Stimulated activated CD4-positive, alpha-beta T cell treated with anti-CD3 and anti-CD28 coated beads, Interleukin-2, amount 100 ng/mL, for 48 hours (primary cell): Measurements from ENCODE around the gene CDC42SE1.

Experiments used
- DNase-seq, 2 donors: peaks; one replicate each; pipeline ENCODE4 v3.0.0-alpha.2; 2020

Gene CDC42SE1

DNA sequence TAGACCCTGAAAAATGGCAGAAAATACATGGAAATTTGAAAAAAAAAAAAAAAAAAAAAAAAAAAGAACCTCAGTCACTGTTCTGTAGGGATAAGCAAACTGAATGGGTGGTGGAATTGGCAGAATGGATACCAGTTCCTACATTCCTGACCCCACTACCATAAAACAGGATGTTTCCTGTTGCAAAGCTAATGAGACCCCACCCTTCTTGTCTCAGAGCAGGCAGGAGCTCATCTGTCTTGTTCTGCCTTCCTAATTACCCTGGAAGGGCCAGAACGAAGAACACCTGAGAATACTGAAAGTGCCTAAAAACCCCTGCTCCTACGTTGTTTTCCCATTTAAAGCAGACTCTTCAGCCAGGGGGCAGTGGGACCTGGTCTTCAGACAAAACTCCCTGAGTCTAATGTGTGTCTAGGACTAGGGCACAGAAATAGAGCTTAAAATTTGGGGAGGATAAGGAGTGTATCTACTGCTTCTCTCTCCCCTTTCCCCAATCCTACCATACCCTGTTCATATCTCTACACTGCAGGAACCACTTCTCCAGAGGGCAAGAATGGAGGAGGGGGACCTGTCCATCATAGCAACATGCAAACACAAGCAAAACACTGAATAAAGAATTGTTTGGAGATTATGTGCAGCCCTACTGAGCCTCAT lies 7.9 kb downstream of the CDC42SE1 start:
- no peak for DNase-seq

DNA sequence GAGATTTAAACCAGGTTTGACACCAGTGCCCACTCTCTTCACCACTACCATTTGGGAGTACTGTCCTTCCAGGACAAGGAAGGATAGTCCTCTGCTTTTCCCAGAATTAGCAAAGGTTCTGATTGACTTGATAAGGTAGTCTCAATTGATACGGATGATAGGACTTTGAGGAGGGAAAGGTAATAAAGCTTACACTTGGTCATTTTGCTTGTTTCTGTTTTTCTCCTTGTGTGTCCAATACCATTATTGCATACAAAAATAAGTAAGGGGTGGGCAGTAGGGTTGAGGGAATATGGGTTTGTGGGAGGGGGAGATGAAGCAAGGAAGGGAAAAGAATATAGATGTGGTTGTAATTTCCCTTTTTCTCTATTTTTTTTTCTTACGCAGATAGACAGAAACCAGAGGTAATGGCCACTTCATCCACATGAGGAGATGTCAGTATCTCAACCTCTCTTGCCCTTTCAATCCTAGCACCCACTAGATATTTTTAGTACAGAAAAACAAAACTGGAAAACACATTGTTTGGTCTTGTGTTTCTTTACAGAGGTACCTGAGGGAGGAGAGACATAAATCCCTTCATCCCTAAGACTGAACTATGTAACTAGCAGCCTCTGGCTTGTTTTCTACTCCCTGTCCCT lies 9.3 kb downstream of the CDC42SE1 start:
- no peak for DNase-seq

DNA sequence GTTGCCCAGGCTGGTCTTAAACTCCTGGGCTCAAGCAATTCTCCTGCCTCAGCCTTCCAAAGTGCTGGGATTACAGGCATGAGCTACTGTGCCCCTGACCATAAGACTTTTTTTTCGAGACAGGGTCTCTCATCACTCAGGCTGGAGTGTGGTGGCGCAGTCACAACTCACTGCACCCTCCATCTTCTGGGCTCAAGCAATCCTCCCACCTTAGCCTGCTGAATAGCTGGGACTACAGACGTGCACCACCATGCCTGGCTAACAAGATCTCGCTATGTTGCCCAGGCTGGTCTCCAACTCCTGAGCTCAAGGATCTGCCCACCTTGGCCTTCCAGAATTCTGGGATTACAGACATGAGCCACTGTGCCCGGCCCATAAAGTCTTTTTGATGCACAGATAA lies 10.0 kb downstream of the CDC42SE1 start:
- no peak for DNase-seq

DNA sequence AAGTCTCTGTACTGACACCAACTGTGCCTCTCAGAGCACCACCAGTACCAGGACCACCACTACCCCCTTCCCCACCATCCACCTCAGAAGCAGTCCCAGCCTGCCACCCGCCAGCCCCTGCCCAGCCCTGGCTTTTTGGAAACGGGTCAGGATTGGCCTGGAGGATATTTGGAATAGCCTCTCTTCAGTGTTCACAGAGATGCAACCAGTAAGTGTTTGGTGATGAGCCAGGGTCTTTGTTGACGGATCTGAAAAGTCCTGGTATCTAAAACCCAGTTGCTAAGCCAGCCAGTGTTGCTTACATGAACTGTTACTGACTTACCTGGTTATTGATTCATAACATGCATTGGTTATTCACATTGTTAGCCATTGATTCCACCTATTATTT lies 10.8 kb downstream of the CDC42SE1 start:
- no peak for DNase-seq

DNA sequence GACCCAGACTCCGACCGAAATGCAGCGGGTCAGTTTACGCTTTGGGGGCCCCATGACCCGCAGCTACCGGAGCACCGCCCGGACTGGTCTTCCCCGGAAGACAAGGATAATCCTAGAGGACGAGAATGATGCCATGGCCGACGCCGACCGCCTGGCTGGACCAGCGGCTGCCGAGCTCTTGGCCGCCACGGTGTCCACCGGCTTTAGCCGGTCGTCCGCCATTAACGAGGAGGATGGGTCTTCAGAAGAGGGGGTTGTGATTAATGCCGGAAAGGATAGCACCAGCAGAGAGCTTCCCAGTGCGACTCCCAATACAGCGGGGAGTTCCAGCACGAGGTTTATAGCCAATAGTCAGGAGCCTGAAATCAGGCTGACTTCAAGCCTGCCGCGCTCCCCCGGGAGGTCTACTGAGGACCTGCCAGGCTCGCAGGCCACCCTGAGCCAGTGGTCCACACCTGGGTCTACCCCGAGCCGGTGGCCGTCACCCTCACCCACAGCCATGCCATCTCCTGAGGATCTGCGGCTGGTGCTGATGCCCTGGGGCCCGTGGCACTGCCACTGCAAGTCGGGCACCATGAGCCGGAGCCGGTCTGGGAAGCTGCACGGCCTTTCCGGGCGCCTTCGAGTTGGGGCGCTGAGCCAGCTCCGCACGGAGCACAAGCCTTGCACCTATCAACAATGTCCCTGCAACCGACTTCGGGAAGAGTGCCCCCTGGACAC lies 11.3 kb downstream of the CDC42SE1 start:
- DNase-seq: peak in 1 of 2 donors; percentile 44

DNA sequence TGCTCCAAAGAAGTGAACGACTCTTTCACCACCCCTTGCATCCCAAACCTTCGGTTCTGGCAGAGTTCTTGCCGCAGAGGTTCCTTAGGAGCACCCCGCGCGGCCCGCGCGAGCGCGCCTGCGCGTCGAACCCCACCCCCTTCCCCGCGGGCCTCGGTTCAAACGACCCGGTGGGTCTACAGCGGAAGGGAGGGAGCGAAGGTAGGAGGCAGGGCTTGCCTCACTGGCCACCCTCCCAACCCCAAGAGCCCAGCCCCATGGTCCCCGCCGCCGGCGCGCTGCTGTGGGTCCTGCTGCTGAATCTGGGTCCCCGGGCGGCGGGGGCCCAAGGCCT lies 11.9 kb downstream of the CDC42SE1 start, which contains the start of gene C1orf56:
Gene C1orf56 (plus strand): TSS at position 161 of the 334 bp plus-strand sequence. CDS start 97 bp downstream, at position 258.
- peak in 1 of 2 donors; percentile 51 for DNase-seq

DNA sequence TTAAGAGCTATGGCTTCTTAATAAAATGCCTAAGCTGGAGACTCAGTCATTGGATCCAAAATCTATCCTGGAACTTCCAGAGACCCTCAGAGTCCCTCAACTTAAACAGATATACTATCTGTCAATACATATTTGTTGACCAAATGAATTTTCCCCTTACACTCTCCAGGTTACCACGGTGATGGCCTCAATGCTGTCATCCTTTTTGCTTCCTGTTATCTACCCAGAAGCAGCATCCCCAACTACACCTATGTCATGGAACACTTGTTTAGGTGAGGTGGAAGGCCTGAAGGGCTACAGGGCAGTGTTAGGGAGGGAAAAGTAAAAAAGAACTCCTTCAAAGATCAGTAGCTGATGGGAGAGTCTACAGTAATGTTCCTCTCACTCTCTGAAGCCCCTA lies 16.3 kb downstream of the CDC42SE1 start:
- no peak for DNase-seq

DNA sequence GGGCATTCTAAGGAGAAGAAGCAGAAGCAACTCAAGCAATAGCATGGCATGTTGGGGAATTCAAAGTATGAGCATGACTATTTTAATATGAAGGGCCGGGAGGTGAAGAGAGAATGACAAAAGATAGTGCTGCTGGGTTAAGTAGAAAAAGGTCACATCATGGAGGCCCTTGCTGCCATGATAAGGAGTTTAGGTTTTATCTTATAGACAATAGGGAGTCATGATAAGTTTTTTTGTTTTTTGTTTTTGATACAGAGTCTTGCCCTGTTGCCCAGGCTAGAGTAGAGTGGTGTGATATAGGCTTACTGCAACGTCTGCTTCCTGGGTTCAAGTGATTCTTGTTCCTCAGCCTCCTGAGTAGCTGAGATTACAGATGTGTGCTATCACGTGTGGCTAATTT lies 19.9 kb downstream of the CDC42SE1 start:
- no peak for DNase-seq

DNA sequence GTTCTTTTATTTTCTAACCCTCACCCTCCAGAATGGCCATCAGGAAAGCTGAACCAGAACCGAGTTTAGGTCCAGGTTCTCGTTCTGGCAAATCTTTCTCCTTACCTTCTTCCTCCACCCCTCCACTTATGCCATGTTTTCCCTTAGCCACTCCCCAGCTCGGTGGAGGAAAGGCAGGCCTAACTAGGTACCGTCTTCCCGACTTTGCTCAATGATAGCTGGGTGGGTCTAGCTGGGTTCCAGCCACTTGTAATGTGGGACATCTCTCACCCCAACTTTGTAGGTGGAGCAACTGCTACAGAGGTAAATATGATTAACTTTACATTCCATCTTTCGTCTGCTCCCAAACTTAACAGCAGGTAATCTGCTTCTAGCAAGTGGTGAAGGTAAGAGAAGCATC lies 22.4 kb downstream of the CDC42SE1 start:
- no peak for DNase-seq

DNA sequence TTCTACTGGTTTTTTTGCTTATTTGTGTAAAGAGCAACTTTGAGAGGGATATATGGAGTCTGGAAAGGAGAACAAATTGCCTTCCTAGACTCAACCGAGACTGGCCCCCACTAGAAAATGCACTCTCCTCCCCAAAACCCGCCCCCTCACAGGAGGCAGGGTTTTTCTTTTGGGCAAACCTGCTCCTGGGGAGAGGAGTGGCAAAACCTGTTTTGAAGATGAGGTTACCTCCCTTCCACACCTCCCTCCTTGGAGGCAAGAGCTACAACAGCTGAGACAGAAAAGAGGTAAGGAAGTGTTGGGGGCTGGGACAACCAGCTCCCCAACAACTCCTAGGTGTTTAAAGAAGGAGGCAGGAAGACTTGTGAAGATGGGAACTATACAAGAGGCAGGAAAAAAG lies 23.1 kb downstream of the CDC42SE1 start, which contains the start of gene BNIPL:
Gene BNIPL (plus strand): TSS at position 231 of the 400 bp plus-strand sequence. CDS start 140 bp downstream, at position 371.
- DNase-seq: no peak

DNA sequence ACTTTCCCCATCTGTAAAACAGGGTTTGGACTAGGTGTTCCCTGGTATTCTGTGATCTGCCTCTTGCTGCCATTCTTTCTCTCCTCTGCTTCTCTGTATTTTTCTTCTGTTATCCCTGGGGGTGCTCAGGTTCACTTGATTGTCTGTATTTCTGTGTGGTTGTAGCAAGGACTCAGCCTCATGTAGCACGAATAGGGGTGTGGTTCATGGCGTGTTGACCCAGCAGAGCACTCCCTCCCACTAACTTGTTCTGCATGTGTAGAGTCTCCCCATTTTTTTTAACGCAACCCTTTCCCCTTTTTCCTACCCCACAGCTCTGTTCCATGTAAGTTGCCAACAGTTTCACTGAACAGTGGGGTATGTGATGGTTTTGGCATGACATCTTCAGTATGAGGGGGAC lies 24.3 kb downstream of the CDC42SE1 start:
- no peak for DNase-seq

DNA sequence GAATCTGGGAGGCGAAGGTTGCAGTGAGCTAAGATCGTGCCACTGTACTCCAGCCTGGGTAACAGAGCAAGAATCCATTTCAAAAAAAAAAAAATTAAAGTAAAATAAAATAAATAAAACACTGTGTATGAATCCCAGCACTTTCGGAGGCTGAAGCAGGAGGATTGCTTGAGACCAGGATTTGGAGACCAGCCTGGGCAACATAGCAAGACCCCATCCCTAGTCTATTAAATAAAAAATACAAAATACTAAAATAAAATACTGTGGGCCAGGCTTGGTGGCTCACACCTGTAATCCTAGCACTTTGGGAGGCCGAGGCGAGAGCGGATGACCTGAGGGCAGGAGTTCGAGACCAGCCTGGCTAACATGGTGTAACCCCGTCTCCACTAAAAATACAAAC lies 27.3 kb downstream of the CDC42SE1 start:
- DNase-seq: no peak

DNA sequence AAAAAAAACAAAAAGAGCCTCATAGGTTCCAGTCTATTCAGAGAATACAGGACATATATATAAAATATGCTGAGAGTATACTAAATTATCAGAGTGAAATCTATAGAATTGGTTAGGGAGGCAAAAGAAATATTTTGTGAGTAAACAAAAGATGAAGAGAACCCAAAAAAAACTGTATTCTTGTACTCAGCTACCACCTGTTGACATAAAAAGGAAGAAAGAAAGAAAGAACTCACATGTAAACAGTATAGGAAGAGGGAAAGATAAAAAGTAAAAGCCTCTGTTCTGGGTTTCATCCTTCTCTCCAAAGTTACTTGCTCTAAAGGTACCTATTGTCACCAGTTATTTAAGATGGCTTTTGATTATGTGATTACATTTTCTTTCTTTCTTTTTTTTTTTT lies 33.0 kb downstream of the CDC42SE1 start:
- no peak for DNase-seq

DNA sequence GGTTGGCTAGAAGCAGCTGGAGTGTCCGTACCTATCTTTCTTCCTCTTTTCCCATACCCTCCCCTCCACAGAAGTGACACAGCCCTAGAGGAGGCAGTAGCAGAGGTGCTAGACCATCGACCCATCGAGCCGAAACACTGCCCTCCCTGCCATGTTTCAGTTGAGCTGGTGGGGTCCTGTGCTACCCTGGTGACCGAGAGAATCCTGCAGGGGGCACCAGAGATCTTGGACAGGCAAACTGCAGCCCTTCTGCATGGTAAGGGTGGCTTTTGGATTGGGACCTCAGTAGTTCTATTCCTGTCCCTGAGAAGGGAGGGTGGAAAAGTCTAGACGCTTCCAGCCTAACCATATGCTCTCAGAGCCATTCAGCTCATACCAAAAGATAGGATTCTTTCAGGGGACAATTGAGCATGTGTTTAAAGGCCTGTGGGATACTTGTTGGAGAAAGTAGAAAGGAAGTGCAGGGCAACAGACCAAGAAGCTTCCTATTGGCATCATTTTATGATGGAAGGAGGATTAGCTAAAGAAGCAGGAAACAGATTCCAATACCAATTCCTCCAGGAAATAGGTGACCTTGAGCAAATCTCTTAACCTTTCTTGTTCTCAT lies 34.8 kb downstream of the CDC42SE1 start:
- peak; percentile 77 to 82 for DNase-seq

DNA sequence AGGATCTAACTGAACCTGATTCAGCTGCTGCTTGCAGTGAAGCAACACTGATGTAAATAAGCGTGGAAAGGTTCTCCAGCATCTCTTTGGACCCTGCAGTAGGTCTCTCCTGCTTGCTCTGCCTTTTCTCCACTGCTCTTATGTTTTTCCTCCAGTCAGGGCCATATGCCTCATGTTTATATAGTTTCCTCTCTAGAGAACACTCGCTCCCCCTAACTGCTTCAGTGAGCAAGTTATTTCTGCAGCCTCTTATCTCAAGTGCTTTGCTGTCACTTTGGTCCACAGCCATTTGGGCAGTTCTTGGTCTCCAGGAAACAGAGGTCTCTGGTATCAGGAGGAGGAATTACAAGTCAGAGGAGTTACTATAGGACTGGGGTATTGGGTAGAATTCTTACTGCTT lies 45.9 kb downstream of the CDC42SE1 start:
- DNase-seq: no peak

DNA sequence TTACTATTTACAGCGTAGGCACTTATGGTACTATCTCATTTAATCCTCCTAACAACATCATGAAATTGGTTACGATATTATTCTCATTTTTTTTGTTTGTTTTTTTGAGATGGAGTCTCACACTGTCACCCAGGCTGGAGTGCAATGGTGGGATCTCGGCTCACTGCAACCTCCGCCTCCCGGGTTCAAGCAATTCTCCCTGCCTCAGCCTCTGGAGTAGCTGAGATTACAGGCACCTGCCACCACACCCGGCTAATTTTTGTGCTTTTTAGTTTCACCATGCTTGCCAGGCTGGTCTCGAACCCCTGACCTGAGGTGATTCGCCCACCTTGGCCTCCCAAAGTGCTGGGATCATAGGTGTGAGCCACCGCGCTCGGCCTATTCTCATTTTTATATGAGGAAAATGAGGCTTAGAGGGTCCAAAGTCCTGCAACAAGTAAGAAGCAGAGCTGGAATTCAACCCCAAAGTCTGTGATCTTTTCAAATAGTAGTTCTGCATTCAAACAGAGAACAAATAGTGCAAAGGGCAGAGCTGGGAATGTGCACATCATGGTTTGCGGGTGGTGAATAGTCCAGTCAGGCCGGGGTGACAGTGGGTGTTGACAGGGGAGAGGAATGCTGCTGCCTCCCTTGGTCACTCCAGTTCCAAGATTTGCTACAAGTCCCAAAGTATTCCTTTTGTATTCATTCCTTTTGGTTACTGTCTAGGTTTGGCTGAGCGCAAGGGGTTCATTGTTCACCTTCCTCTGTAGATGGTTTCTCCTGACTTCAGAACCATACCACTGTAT lies 46.5 kb downstream of the CDC42SE1 start:
- no peak for DNase-seq

DNA sequence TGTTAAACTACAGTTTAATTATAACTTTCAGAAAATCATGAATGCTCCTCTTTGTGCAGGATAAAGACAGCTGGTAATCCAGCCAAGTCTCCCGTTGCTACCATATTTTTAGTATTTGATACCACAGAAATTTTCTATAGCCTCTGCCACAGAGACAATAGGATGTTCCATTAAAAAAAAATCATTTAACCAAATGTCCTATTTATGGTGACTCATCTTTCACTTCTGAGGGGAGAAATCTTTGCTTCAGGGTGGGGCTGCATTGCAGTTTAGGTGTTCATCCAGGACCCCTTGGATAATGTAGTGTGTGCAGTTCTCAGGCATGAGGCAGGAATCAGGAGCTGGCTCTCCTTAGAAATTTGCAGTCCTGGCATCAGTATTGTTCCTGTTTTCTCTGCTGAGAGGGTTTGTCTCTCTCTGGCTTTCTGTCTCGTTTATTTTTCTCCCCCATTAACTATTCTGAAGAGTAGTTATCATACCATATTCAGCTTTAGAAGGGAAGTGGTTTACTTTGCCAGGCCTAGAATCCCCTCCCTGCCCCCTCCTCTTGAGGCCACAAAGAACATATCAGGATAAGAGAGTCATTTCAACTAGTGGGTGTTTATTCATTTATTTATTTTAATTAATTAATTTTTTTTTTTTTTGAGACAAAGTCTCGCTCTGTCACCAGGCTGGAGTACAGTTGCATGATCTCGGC lies 48.1 kb downstream of the CDC42SE1 start:
- no peak for DNase-seq

DNA sequence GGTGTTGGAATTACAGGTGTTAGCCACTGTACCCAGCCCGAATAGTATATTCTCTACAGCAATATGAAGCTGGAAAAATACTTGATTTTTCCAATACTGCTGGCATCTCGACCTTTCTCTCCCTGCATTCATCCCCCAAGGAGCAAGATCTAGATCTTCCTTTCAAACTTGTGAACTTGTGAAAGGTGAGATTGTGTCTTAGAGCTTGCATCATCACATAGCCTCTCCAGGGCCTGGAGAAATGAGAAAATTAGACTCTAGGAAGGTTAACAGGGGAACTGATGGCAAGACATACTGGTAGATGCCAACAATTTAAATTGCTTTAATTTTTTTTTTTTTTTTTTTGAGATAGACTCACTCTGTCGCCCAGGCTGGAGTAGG lies 49.1 kb downstream of the CDC42SE1 start:
- no peak for DNase-seq

DNA sequence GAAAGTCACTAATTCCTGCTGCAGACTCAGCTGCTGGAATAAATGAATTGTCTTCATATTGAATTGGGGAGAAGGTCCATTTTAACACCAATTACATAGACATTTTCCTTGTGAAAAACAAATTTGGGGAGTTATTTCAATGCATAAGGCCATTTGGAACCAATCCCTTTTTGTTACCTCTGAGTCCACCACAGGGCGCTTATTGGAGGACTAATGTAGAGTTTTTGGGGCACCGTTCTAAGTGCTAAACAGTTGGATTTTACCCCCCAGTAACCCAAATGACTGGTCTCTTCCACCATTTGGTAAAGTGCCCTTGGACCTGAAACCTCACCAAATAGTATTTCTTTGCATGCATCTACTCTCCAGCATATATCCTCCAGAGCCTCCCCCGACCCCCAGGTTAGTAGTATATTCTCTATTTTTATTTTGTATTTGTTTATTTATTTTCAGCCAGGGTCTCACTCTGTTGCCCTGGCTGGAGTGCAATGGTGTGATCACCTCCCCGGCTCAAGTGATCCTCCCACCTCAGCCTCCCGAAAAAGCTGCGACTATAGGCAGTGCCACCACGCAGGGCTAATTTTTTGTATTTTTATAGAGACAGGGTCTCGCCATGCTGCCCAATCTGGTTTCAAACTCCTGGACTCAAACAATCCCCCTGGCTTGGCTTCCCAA lies 49.6 kb downstream of the CDC42SE1 start:
- no peak for DNase-seq

DNA sequence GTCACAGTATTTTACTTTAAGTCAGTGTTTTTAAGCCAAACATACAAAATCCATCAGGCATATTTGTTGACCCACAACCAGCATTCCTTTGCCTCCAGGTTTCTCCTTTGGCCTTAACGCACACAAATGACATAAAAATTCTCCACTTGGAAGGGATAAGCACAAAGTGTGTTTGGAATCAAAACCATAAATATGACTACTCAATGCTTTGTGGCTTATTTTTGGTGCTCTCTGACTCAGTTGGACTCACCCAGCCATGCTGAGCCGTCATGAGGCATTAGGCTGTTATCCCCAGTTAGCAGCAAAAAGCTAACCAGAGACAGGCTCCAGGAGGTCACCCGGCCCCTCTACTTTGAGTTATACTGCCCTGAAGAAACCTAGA lies 50.2 kb downstream of the CDC42SE1 start:
- no peak for DNase-seq
